GM12878 (cell line): Measurements from ENCODE around the gene DTNBP1. TPM values are rescaled to one million over a fixed set of nuclear protein-coding genes. Genes with fewer than 3 reads are reported as not detected.

Experiments
- ATAC-seq: fragments of 200-7000 bp; cut with Tn5 transposase; 3 replicates; pipeline ENCODE4 v1.9.1; 2020; ENCODE audit warnings: mild to moderate bottlenecking, moderate library complexity
- BruUV-seq: library from RNA; stranded (reverse); fragments of 400-500 nt; replicated peaks from 2 replicates; lab custom pipeline; 2021; lab: Mats Ljungman, UMichigan
- CTCF ChIA-PET: fragments of 300-600 bp; sonication (Branson Sonifier 250); formaldehyde crosslinking; extraction: SDS; loops from one replicate; lab custom pipeline; 2021; ENCODE audit warnings: inconsistent platforms; lab: Yijun Ruan, JAX
- POLR2A ChIA-PET: fragments of 350-600 bp; formaldehyde crosslinking; extraction: SDS; loops from one replicate; lab custom pipeline; 2021; ENCODE audit warnings: inconsistent platforms; lab: Charles Lee
- RAD21 ChIA-PET: fragments of 300-600 bp; sonication (Branson Sonifier 250); formaldehyde crosslinking; loops from one replicate; lab custom pipeline; 2023; ENCODE audit warnings: antibody characterized with exemption; ENCODE audit not compliant: unreplicated experiment; lab: Charles Lee
- SMC1A ChIA-PET: fragments of 300-600 bp; sonication (Branson Sonifier 250); formaldehyde crosslinking; loops from one replicate; lab custom pipeline; 2023; ENCODE audit not compliant: unreplicated experiment, uncharacterized antibody; lab: Charles Lee
- DNase-seq: peaks from one replicate; pipeline ENCODE4 v3.0.0-alpha.2; 2011; ENCODE audit warnings: low read depth, low spot score
- FAIRE-seq: peaks from 3 replicates; lab custom pipeline; 2011; peaks lifted over from hg19 to GRCh38; lab: Jason Lieb, UNC
- H2AFZ ChIP-seq: 2 replicates; pipeline ENCODE4 v1.6.0; 2011; ENCODE audit warnings: low read depth, low read length, control low read depth; ENCODE audit not compliant: control insufficient read depth
- H3K27ac ChIP-seq: 2 replicates; pipeline ENCODE4 v1.5.1; 2011; ENCODE audit warnings: control low read depth; ENCODE audit not compliant: control insufficient read depth, insufficient read depth
- H3K27me3 ChIP-seq, 2 experiments: replicated peaks in 1 of 2; 2 replicates each; pipeline versions ENCODE4 v1.6.0 to v1.6.1; 2011; ENCODE audit warnings: low read length in 1 of 2; ENCODE audit not compliant: control insufficient read depth in 2 of 2, insufficient read depth in 2 of 2
- H3K36me3 ChIP-seq, 2 experiments: 2 replicates each; pipeline ENCODE4 v1.5.1; 2011; ENCODE audit warnings: low read length in 1 of 2; ENCODE audit not compliant: control insufficient read depth in 2 of 2, insufficient read depth in 2 of 2
- H3K4me1 ChIP-seq: 2 replicates; pipeline ENCODE4 v1.6.1; 2011; ENCODE audit warnings: mild to moderate bottlenecking, low read length, moderate library complexity, mixed read lengths; ENCODE audit not compliant: control insufficient read depth, insufficient read depth
- H3K4me2 ChIP-seq: 2 replicates; pipeline ENCODE4 v1.6.0; 2011; ENCODE audit warnings: control low read depth; ENCODE audit not compliant: control insufficient read depth, insufficient read depth
- H3K4me3 ChIP-seq: fragments of 200-600 bp; sonication (generic); 2 replicates; pipeline ENCODE4 v1.5.1; 2016
- H3K79me2 ChIP-seq: 2 replicates; pipeline ENCODE4 v1.6.0; 2011; ENCODE audit warnings: low read length; ENCODE audit not compliant: control insufficient read depth, insufficient read depth
- H3K9ac ChIP-seq: 2 replicates; pipeline ENCODE4 v1.8.0; 2011; ENCODE audit warnings: low read length, control low read depth, mixed read lengths; ENCODE audit not compliant: control insufficient read depth, insufficient read depth
- H3K9me3 ChIP-seq: replicated peaks from 3 replicates; pipeline ENCODE4 v1.5.1; 2011; ENCODE audit warnings: mild to moderate bottlenecking, low read length; ENCODE audit not compliant: control insufficient read depth, insufficient read depth
- H4K20me1 ChIP-seq: 2 replicates; pipeline ENCODE4 v1.6.0; 2011; ENCODE audit not compliant: control insufficient read depth, insufficient read depth
- CHD4 ChIP-seq: fragments of 200-600 bp; sonication (generic); IDR thresholded peaks from 2 replicates; pipeline ENCODE4 v1.6.1; 2016; ENCODE audit warnings: mild to moderate bottlenecking
- CREB1 ChIP-seq: IDR thresholded peaks from 2 replicates; pipeline ENCODE4 v1.6.1; 2012; ENCODE audit warnings: low read depth, mild to moderate bottlenecking, inconsistent platforms
- MXI1 ChIP-seq: fragments of 150-350 bp; IDR thresholded peaks from 2 replicates; pipeline ENCODE4 v1.6.1; 2011; ENCODE audit warnings: low read depth, mild to moderate bottlenecking, inconsistent platforms, low read length, improper control_type of control experiment
- POLR2AphosphoS5 ChIP-seq: IDR thresholded peaks from 2 replicates; pipeline ENCODE4 v1.6.1; 2011; ENCODE audit warnings: mild to moderate bottlenecking, low read length, inconsistent platforms
- RAD51 ChIP-seq: fragments of 450-650 bp; IDR thresholded peaks from 2 replicates; pipeline ENCODE4 v1.6.1; 2016; ENCODE audit warnings: moderate library complexity, mild to moderate bottlenecking, inconsistent platforms
- SRF ChIP-seq, 2 experiments: IDR thresholded peaks; 2 replicates each; pipeline ENCODE4 v1.6.1; 2011; ENCODE audit warnings: low read depth in 2 of 2, low read length in 2 of 2, mild to moderate bottlenecking in 1 of 2, moderate library complexity in 1 of 2
- WGBS: methylation state at CpG from one replicate; pipeline ENCODE4 v1.1.6; 2016; ENCODE audit warnings: low lambda C conversion rate; ENCODE audit not compliant: insufficient replicate concordance, insufficient coverage; ENCODE audit errors: missing lambda C conversion rate; 5-methylcytosine and 5-hydroxymethylcytosine counted together
- in situ Hi-C: fragments of 300-500 bp; cut with MboI; formaldehyde crosslinking; loops from 9 replicates; pipeline ENCODE4 v1.14.3; 2018; ENCODE audit warnings: mixed read lengths
- intact Hi-C: fragments of 100-400 bp; cut with micrococcal nuclease; formaldehyde crosslinking; loops from one replicate; pipeline ENCODE4 v1.14.2; 2022; ENCODE audit not compliant: unreplicated experiment
- polyA plus RNA-seq, 11 experiments: library from polyadenylated mRNA; depleted of rRNA in 4 of 11; unstranded in 6 of 11; stranded (reverse) in 5 of 11; fragments of >200 nt; fragmentation: Nextera tagmentation in 4 of 11; fragmentation: Illumina TruSeq in 1 of 11; extraction: Ambion mirVana in 4 of 11; extraction: Trizol in 1 of 11; gene quantifications; 1 replicate in 1 of 11; 2 replicates in 10 of 11; pipeline versions ENCODE4 v1.2.1 to v1.2.3, GENCODE V29; 2011 to 2016; ENCODE audit warnings: inconsistent platforms in 2 of 11, missing spikeins in 2 of 11, low read depth in 1 of 11
- total RNA-seq, 4 experiments: library from RNA; depleted of rRNA in 3 of 4; stranded (reverse); fragments of >200 nt in 3 of 4; fragmentation: Illumina TruSeq in 1 of 4; extraction: Trizol in 1 of 4; gene quantifications; 2 replicates each; pipeline versions ENCODE4 v1.2.1 to v1.2.3, GENCODE V29; 2013 to 2021
- TF ChIP-seq, protein P1 (sequence below): IDR thresholded peaks from 2 replicates; pipeline ENCODE4 v1.6.1; 2012; ENCODE audit warnings: low read depth, low read length, improper control_type of control experiment
- TF ChIP-seq, protein P2 (sequence below): fragments of 450-650 bp; IDR thresholded peaks from 2 replicates; pipeline ENCODE4 v1.6.1; 2017; ENCODE audit warnings: mild to moderate bottlenecking, moderate library complexity
- TF ChIP-seq, protein P3 (sequence below): fragments of 450-650 bp; IDR thresholded peaks from 2 replicates; pipeline ENCODE4 v1.6.1; 2017; ENCODE audit warnings: mild to moderate bottlenecking
- TF ChIP-seq, protein P4 (sequence below): IDR thresholded peaks from 2 replicates; pipeline ENCODE4 v1.6.1; 2011; ENCODE audit warnings: low read depth, mild to moderate bottlenecking, low read length, moderate library complexity, borderline replicate concordance; ENCODE audit errors: extremely low read depth

The DTNBP1 gene
- total and polyA plus RNA-seq, 10 of the 15 experiments (the other 5 are each of a cell fraction or from before 2014, with no cell fraction given), result 7.1 to 40.3 (median 20.1) TPM

DNA sequence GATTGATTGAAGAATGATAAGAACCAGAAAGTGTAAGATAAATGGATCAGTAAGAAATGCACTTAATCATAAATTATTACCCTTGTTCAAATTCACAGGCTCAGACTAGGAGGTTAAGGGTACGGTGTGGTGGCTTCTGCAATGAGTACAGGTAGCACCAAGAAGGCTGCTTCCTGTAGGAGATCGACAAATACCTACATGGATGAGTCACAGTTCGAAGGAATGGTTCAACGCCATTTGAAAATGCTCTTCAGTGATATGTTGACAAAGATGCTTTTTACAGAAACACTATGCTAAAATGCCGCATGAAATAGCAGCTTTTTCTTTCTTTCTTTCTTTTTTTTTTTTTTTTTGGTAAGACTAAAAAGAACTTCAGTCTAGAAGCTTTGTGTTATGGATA lies 116.2 kb downstream of the DTNBP1 start (continued):
- TF ChIP-seq, protein P1, sequence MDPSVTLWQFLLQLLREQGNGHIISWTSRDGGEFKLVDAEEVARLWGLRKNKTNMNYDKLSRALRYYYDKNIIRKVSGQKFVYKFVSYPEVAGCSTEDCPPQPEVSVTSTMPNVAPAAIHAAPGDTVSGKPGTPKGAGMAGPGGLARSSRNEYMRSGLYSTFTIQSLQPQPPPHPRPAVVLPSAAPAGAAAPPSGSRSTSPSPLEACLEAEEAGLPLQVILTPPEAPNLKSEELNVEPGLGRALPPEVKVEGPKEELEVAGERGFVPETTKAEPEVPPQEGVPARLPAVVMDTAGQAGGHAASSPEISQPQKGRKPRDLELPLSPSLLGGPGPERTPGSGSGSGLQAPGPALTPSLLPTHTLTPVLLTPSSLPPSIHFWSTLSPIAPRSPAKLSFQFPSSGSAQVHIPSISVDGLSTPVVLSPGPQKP, result no peak
- TF ChIP-seq MXI1, result no peak

DNA sequence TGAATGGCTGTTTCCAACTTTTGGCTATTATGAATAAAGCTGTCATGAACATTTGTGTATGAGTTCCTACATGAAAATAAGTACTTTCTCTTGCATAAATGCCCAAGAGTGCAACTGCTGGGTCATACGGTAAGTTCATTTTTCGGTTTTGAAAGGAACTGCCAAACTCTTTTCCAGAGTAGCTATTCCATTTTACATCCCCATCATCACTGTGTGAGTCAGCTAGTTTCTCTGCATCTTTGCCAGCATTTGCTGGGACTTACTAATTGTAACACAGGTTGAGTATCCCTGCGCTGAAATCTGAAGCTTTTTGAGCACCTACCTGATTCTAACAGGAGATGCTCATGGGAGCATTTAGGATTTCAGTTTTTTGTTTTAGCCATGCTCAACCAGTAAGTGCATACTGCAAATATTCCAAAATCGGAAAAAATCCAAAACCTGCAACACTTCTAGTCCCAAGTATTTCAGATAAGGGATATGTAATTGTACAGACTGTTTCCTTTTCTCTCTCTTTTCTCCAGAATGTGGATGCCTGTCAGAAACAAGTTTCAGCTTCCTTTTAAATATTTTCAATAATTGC lies 118.4 kb downstream of the DTNBP1 start:
- BruUV-seq, result no TSS peak
- H3K4me1 ChIP-seq, result no peaks in the 10 kb centered on the region; the same call in 1 of the 2 replicates
- RAD21 ChIA-PET, result interaction anchor here (1.0 to 1.1 kb wide), 2 partner anchors 77 to 78 kb away, joined by 3 read pairs; no protein-coding TSS in a partner anchor
- H3K9me3 ChIP-seq, result peaks cover 10% of the 10 kb centered on the region
- H3K4me2 ChIP-seq, result no peak overlapping the region
- in situ Hi-C loops (no loop called here), intact Hi-C loops (no loop called here)
- DNase-seq (no peak), FAIRE-seq (no peak), ATAC-seq (no peak)
- no peaks in the 10 kb centered on the region for H4K20me1 ChIP-seq
- H3K27me3 ChIP-seq, result no peaks in the 10 kb centered on the region
- H3K4me3 ChIP-seq, result no peak overlapping the region
- no peak overlapping the region for H3K9ac ChIP-seq
- H3K36me3 ChIP-seq, result no peaks in the 10 kb centered on the region; a peak in 1 of 4 replicates
- SMC1A ChIA-PET, result interaction anchor here (0.6 to 2.1 kb wide), 5 partner anchors 9 to 80 kb away, joined by 3 to 10 read pairs (median 4); no protein-coding TSS in a partner anchor
- POLR2A ChIA-PET, result interaction anchor here (0.5 kb wide), 1 partner anchor 139 kb away, joined by 3 read pairs; no protein-coding TSS in a partner anchor
- no peak overlapping the region for H2AFZ ChIP-seq
- WGBS, result 99% methylated on average over 4 of the region's 4 CpGs
- H3K27ac ChIP-seq, result no peak overlapping the region
- CTCF ChIA-PET, result interaction anchor here (1.2 to 2.9 kb wide), 3 partner anchors 9 to 81 kb away, joined by 3 to 6 read pairs (median 3); no protein-coding TSS in a partner anchor
- H3K79me2 ChIP-seq, result no peaks in the 10 kb centered on the region; the same call in 1 of the 2 replicates
- TF ChIP-seq, protein P2, sequence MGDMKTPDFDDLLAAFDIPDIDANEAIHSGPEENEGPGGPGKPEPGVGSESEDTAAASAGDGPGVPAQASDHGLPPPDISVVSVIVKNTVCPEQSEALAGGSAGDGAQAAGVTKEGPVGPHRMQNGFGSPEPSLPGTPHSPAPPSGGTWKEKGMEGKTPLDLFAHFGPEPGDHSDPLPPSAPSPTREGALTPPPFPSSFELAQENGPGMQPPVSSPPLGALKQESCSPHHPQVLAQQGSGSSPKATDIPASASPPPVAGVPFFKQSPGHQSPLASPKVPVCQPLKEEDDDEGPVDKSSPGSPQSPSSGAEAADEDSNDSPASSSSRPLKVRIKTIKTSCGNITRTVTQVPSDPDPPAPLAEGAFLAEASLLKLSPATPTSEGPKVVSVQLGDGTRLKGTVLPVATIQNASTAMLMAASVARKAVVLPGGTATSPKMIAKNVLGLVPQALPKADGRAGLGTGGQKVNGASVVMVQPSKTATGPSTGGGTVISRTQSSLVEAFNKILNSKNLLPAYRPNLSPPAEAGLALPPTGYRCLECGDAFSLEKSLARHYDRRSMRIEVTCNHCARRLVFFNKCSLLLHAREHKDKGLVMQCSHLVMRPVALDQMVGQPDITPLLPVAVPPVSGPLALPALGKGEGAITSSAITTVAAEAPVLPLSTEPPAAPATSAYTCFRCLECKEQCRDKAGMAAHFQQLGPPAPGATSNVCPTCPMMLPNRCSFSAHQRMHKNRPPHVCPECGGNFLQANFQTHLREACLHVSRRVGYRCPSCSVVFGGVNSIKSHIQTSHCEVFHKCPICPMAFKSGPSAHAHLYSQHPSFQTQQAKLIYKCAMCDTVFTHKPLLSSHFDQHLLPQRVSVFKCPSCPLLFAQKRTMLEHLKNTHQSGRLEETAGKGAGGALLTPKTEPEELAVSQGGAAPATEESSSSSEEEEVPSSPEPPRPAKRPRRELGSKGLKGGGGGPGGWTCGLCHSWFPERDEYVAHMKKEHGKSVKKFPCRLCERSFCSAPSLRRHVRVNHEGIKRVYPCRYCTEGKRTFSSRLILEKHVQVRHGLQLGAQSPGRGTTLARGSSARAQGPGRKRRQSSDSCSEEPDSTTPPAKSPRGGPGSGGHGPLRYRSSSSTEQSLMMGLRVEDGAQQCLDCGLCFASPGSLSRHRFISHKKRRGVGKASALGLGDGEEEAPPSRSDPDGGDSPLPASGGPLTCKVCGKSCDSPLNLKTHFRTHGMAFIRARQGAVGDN, result no peak
- TF ChIP-seq, protein P3, sequence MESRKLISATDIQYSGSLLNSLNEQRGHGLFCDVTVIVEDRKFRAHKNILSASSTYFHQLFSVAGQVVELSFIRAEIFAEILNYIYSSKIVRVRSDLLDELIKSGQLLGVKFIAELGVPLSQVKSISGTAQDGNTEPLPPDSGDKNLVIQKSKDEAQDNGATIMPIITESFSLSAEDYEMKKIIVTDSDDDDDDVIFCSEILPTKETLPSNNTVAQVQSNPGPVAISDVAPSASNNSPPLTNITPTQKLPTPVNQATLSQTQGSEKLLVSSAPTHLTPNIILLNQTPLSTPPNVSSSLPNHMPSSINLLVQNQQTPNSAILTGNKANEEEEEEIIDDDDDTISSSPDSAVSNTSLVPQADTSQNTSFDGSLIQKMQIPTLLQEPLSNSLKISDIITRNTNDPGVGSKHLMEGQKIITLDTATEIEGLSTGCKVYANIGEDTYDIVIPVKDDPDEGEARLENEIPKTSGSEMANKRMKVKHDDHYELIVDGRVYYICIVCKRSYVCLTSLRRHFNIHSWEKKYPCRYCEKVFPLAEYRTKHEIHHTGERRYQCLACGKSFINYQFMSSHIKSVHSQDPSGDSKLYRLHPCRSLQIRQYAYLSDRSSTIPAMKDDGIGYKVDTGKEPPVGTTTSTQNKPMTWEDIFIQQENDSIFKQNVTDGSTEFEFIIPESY, result no peak
- TF ChIP-seq POLR2AphosphoS5 (no peak), CHD4 (no peak), RAD51 (no peak), CREB1 (no peak), SRF (IDR thresholded peaks at IDR 0.05; ENCODE audit: low read depth in 2 of 2, low read length in 2 of 2) (no peak)
- TF ChIP-seq, protein P4, sequence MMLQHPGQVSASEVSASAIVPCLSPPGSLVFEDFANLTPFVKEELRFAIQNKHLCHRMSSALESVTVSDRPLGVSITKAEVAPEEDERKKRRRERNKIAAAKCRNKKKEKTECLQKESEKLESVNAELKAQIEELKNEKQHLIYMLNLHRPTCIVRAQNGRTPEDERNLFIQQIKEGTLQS, result no peak
